Measurements from ENCODE around the gene BMP10.
"Not testable (repeated sequence)": the region's sequence is repeated elsewhere in the genome, so short reads cannot be mapped to it uniquely, and the experiment has no call there.

The BMP10 gene

DNA sequence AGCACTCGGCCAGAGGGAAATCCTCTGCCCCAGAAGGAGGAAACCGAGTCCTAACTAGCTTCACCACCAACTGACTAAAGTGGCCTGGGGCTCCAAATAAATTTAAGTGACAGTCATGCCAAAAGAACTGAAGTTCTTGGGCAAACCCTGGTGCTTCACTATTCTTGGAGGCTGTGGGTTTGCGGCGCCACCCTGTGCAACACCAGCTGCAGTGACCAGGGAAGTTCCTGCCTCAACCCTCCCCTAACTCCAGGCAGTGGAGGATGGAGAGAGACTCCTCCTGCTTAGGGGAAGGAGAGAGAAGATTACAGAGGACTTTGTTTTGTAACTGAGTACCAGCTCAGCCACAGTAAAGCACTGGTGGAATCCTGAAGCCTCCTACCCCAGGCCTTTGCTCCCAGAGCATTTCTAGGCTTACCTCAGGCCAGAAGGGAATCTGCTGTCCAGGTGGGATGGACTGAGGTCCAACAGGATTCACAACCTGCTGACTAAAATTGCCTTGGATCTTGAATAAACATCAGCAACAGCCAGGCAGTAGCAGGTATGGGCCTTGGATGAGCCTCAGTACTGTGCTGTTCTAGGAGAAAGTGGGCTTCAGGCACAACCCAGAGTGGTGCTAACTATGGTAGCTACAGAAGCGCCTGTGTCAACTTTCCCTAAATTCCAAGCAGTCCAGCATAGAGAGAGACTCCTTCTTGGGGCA lies 29.4 kb upstream of the BMP10 start:
- TF ChIP-seq, protein P1, sequence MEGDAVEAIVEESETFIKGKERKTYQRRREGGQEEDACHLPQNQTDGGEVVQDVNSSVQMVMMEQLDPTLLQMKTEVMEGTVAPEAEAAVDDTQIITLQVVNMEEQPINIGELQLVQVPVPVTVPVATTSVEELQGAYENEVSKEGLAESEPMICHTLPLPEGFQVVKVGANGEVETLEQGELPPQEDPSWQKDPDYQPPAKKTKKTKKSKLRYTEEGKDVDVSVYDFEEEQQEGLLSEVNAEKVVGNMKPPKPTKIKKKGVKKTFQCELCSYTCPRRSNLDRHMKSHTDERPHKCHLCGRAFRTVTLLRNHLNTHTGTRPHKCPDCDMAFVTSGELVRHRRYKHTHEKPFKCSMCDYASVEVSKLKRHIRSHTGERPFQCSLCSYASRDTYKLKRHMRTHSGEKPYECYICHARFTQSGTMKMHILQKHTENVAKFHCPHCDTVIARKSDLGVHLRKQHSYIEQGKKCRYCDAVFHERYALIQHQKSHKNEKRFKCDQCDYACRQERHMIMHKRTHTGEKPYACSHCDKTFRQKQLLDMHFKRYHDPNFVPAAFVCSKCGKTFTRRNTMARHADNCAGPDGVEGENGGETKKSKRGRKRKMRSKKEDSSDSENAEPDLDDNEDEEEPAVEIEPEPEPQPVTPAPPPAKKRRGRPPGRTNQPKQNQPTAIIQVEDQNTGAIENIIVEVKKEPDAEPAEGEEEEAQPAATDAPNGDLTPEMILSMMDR (IDR thresholded peaks at IDR 0.05; ENCODE audit: low read depth, low read length, missing control alignments): no peak
- no peak overlapping the region for H3K4me3 ChIP-seq (ENCODE audit: low read depth, low read length)
- DNase-seq (ENCODE audit: low read depth): no peak

DNA sequence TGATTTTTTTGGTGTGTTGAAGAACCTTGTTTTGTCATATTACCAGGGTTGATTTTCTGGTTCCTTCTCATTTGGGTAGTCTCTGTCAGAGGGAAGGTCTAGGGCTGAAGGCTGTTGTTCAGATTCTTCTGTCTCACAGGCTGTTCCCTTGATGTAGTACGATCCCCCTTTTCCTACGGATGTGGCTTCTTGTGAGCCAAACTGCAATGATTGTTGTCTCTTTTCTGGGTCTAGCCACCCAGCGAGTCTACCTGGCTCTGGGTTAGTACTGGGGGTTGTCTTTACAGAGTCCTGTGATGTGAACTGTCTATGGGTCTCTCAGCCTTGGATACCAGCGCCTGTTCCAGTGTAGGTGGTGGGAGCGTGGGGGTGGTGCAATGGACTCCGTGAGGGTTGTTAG lies 24.8 kb upstream of the BMP10 start:
- not testable (repeated sequence) for DNase-seq (ENCODE audit: low read depth)

DNA sequence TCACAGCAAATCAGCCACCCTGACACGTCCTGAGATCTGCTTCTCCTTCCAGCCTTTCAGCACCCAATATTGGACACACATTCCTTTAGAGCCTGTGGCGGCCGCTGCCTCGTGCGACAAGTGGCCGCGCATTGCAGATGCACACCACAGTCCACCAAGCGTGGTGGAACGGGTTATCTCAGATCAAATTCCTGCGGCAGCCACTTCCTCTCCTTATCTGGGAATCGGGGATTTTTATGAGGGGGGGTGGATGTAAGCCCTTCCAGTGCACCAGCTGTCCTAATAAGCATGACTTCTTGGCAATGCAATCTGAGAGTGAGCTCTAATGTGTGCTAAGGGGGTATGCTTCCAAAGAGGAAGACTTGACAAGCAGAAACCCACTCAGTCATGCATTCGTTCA lies 18.3 kb upstream of the BMP10 start:
- no peak overlapping the region for H3K4me3 ChIP-seq (ENCODE audit: low read depth, low read length)
- TF ChIP-seq, protein P1 (IDR thresholded peaks at IDR 0.05; ENCODE audit: low read depth, low read length, missing control alignments): no peak
- no peak for DNase-seq (ENCODE audit: low read depth)

More for the DNA sequence above, 24.8 kb upstream of the BMP10 start:
- H3K4me3 ChIP-seq (ENCODE audit: low read depth, low read length): not testable (repeated sequence)

DNA sequence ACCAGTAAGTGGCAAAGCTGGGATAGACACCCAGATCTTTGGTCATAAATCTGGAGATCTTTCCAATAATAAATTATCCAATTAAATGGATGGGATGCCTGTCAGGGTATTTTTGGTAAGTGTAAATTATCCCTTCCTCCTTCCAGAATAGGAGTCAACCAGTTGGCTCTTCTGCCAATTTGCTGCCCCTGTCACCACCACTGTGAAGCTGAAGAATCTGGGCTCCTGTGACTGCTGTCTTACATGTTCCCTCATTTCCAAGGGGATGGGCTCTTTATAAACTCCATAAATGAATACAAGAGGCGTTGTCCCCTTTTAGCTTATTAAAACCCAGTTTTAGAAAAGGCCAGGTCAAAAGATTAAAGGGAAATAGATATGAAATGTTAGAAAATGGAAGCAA lies 17.8 kb upstream of the BMP10 start:
- no peak for DNase-seq (ENCODE audit: low read depth)
- TF ChIP-seq, protein P1 (IDR thresholded peaks at IDR 0.05; ENCODE audit: low read depth, low read length, missing control alignments): no peak
- no peak overlapping the region for H3K4me3 ChIP-seq (ENCODE audit: low read depth, low read length)

DNA sequence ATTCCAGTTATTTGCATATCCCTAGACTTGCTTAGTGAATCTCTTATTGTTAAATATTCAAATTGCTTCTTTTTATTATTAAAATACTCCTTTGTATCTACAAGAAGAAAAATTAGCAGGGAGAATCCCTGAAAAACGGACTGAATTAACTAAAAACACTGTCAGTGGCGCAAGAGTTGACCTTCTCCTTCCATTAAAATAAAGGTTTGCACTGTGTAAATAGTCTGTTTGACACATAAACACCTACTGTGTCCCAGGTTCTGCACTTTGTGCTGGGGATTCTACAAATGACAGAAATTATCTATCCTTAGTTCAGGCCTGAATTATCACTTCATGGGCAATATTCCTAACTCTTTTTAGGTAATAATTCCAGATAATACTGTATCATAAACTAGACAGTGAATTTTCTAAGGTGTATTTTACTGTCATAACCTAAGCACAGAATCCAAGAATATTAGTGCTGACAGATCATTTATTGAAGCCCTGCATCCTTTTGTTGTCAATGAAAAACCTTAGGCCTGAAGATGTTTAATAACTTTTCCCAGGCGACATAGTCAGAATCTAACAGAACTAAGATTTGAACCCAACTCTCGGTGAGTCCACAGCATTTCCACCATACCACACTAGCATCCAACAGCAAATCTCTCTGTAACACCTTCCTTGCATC lies 17.0 kb upstream of the BMP10 start:
- H3K4me3 ChIP-seq (ENCODE audit: low read depth, low read length): no peak overlapping the region
- TF ChIP-seq, protein P1 (IDR thresholded peaks at IDR 0.05; ENCODE audit: low read depth, low read length, missing control alignments): no peak
- DNase-seq (ENCODE audit: low read depth): no peak

DNA sequence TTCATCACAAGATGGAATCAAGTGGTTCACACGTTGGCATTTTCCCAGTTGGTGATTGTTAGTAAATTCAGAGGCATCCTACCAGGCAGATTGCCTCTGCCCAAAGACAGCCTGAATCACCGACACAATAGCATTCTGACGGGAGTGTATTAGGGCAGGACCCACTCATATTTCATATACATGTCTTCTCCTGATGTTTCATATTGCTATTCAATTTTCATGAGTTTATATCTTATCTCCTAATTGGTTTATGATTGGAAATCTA lies 14.5 kb upstream of the BMP10 start:
- no peak for DNase-seq (ENCODE audit: low read depth)
- no peak overlapping the region for H3K4me3 ChIP-seq (ENCODE audit: low read depth, low read length)
- TF ChIP-seq, protein P1 (IDR thresholded peaks at IDR 0.05; ENCODE audit: low read depth, low read length, missing control alignments): no peak

DNA sequence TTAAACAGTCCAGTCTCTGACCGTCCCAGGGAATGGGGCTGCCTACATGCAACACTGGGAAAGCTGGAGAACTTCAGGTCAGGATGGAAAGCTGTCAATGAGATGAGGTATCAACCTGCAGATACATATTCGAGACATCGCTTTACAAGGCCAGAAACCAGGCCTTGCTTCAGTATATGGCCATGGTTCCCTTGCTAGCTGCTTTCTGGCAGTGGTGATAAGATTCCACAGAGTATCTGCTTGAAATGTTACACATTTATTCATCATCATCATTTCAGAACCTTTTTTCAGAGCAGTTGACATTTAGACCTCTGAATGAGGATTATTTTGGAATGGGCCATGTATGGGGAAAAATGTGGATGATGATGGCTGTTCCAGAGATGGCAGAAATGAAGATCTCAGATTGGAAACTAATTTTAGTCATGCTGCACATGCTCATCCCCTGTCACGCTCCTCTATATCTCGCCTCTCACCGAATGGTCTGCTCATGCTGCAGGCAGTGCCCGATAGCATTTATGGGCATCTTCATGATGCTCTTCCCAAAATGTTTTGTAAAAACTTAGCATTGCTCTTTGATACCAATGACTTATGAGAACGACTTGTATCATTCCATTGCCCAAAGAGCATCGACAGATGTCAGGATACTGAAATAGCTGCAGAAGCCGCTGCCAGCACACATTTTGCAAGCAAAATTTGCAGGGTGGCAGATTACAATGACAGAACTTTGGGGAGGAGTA lies 14.0 kb upstream of the BMP10 start:
- TF ChIP-seq, protein P1 (IDR thresholded peaks at IDR 0.05; ENCODE audit: low read depth, low read length, missing control alignments): no peak
- DNase-seq (ENCODE audit: low read depth): no peak
- no peak overlapping the region for H3K4me3 ChIP-seq (ENCODE audit: low read depth, low read length)
